Kidney (tissue), 14 donors: ENCODE results near the gene PPP6R2. TPM values are rescaled to one million over a fixed set of nuclear protein-coding genes. Genes with fewer than 3 reads are reported as not detected.

ENCODE experiments used
- DNase-seq, 5 donors: peaks; one replicate each; pipeline ENCODE4 v3.0.0-alpha.2; 2013 to 2020
- FAIRE-seq: peaks from 2 replicates; lab custom pipeline; 2012; peaks lifted over from hg19 to GRCh38; lab: Jason Lieb, UNC
- H3K27ac ChIP-seq, 2 donors: one replicate each; pipeline ENCODE4 v1.7.0; 2013; ENCODE audit warnings: low read depth in 2 of 2, low read length in 2 of 2, inconsistent platforms in 1 of 2
- H3K27me3 ChIP-seq: one replicate; pipeline ENCODE4 v1.7.1; 2013; ENCODE audit warnings: low read length, inconsistent platforms; ENCODE audit not compliant: control insufficient read depth, insufficient read depth
- H3K36me3 ChIP-seq, 3 donors: one replicate each; pipeline versions ENCODE4 v1.7.0 to v1.7.1; 2013; ENCODE audit warnings: low read length in 3 of 3, control low read depth in 1 of 3, inconsistent platforms in 1 of 3; ENCODE audit not compliant: insufficient read depth in 3 of 3, control insufficient read depth in 2 of 3
- H3K4me1 ChIP-seq, 3 donors: one replicate each; pipeline versions ENCODE4 v1.7.0 to v1.7.1; 2013; ENCODE audit warnings: low read length in 3 of 3, inconsistent platforms in 1 of 3, low read depth in 1 of 3; ENCODE audit not compliant: control insufficient read depth in 2 of 3, insufficient read depth in 2 of 3
- H3K4me3 ChIP-seq, 3 donors: one replicate each; pipeline versions ENCODE4 v1.7.0 to v1.8.1; 2013; ENCODE audit warnings: low read length in 3 of 3, control low read depth in 1 of 3, inconsistent platforms in 1 of 3
- H3K9ac ChIP-seq, 3 donors: one replicate each; pipeline versions ENCODE4 v1.7.0 to v1.7.1; 2013; ENCODE audit warnings: low read length in 3 of 3, control low read depth in 1 of 3, inconsistent platforms in 1 of 3
- H3K9me3 ChIP-seq, 3 donors: one replicate each; pipeline versions ENCODE4 v1.7.0 to v1.7.1; 2013; ENCODE audit warnings: low read length in 3 of 3, control low read depth in 1 of 3, inconsistent platforms in 1 of 3; ENCODE audit not compliant: control insufficient read depth in 2 of 3, insufficient read depth in 1 of 3
- CTCF ChIP-seq: IDR thresholded peaks from 3 replicates; pipeline ENCODE4 v1.5.1; 2012; ENCODE audit warnings: mild to moderate bottlenecking, moderate library complexity, borderline replicate concordance; ENCODE audit not compliant: insufficient read depth; ENCODE audit errors: extremely low read depth
- intact Hi-C: fragments of 100-400 bp; cut with DNase I; formaldehyde crosslinking; loops from one replicate; pipeline ENCODE4 v1.11.1; 2022
- polyA plus RNA-seq: library from polyadenylated mRNA; stranded (reverse); fragments of 350-450 nt; fragmentation: Illumina TruSeq; extraction: RNeasy Lipid Tissue Mini Kit (QIAGEN cat#74804); gene quantifications from one replicate; pipeline ENCODE4 v1.2.3, GENCODE V29; 2014; ENCODE audit warnings: low read depth, low replicate concordance; ENCODE audit not compliant: insufficient read depth
- total RNA-seq: library from RNA; stranded (reverse); fragmentation: NEBNext Ultra II Directional; extraction: Animal tissue kit (Norgen Biotek cat#: 25700); gene quantifications from one replicate; pipeline ENCODE4 v1.2.1, GENCODE V29; 2021
- donor health status: control.
- donor health status: control.
- donor health status: control.
- donor health status: control.
- donor health status: control.
- donor health status: DM: yes; HTN: yes; CAD: no.
- donor health status: Normal renal cell carcinoma (clear cell type).

Gene PPP6R2
- total and polyA plus RNA-seq, 2 donors from 2014 or later: 39.4 to 53.8 TPM

GRCh38 chr22:50459016-50459415 lies 115.9 kb downstream of the PPP6R2 start:
- peaks cover 0 to 55% (median 14%) of the 10 kb centered on the region in 3 donors for H3K36me3 ChIP-seq
- no peak overlapping the region for H3K27ac ChIP-seq
- intact Hi-C loops: no loop called here
- no peak for TF ChIP-seq CTCF
- DNase-seq (no peak), FAIRE-seq (no peak)
- H3K4me3 ChIP-seq: no peak overlapping the region
- H3K9me3 ChIP-seq: no peaks in the 10 kb centered on the region
- H3K9ac ChIP-seq: no peak overlapping the region
- no peaks in the 10 kb centered on the region for H3K27me3 ChIP-seq
- H3K4me1 ChIP-seq: no peaks in the 10 kb centered on the region

GRCh38 chr22:50459496-50460140 lies 116.5 kb downstream of the PPP6R2 start:
- FAIRE-seq (no peak), DNase-seq (no peak)
- Histone ChIP-seq H3K27ac (no peak overlapping the region), H3K27me3 (no peaks in the 10 kb centered on the region), H3K36me3 (peaks cover 0 to 58% (median 14%) of the 10 kb centered on the region in 3 donors), H3K9ac (no peak overlapping the region), H3K4me1 (no peaks in the 10 kb centered on the region), H3K9me3 (no peaks in the 10 kb centered on the region), H3K4me3 (no peak overlapping the region)
- no peak for TF ChIP-seq CTCF
- intact Hi-C loops: no loop called here

GRCh38 chr22:50460938-50461337 lies 117.8 kb downstream of the PPP6R2 start:
- intact Hi-C loops: no loop called here
- no peak for FAIRE-seq
- TF ChIP-seq CTCF: no peak
- Histone ChIP-seq H3K9me3 (no peaks in the 10 kb centered on the region), H3K4me3 (no peak overlapping the region), H3K36me3 (peaks cover 0 to 62% (median 20%) of the 10 kb centered on the region in 3 donors), H3K9ac (no peak overlapping the region), H3K27me3 (no peaks in the 10 kb centered on the region), H3K4me1 (no peaks in the 10 kb centered on the region), H3K27ac (no peak overlapping the region)
- no peak for DNase-seq
